ENCODE results near the gene ARID2. TPM values are rescaled to one million over a fixed set of nuclear protein-coding genes. Genes with fewer than 3 reads are reported as not detected.
A peak's percentile ranks its signal among the peaks of the same experiment; 100 is the strongest.

ARID2 gene
- total RNA-seq, result 10 to 100 TPM; 31.0 to 32.0 TPM
- long read RNA-seq, full-length matches to known transcripts, result 1 of 11 reads
- long read RNA-seq, partial matches to known transcripts, result 9 of 11 reads
- long read RNA-seq, other reads (novel, unspliced or antisense), result 1 of 11 reads

GRCh38 chr12:45729233-45730083 lies at the start of gene ARID2:
ARID2 (plus strand) TSS chr12:45729706; CDS start chr12:45729837, 131 bp downstream.
- ATAC-seq (peak; percentile 13), DNase-seq (peak; percentile 60 to 78)
- intact Hi-C loops (cut with DNase I, micrococcal nuclease), result no loop called here

- ATAC-seq (no peak), DNase-seq (no peak)
- intact Hi-C loops (cut with DNase I, micrococcal nuclease), result no loop called here
Measured at GRCh38 chr12:45680362-45680761, 49.1 kb upstream of the ARID2 start.

- intact Hi-C loops (cut with DNase I, micrococcal nuclease), result no loop called here
- ATAC-seq (no peak), DNase-seq (no peak)
Measured at GRCh38 chr12:45681465-45681864, 48.0 kb upstream of the ARID2 start.

GRCh38 chr12:45685680-45686079 lies 43.8 kb upstream of the ARID2 start:
- intact Hi-C loops (cut with DNase I, micrococcal nuclease), result no loop called here
- DNase-seq, result no peak
- no peak for ATAC-seq

GRCh38 chr12:45687081-45688015 lies 42.2 kb upstream of the ARID2 start:
- DNase-seq (no peak), ATAC-seq (no peak)
- intact Hi-C loops (cut with DNase I, micrococcal nuclease), result no loop called here

- no peak for ATAC-seq
- no peak for DNase-seq
- intact Hi-C loops (cut with DNase I, micrococcal nuclease), result no loop called here
Measured at GRCh38 chr12:45688183-45688582, 41.3 kb upstream of the ARID2 start.

- intact Hi-C loops (cut with DNase I, micrococcal nuclease), result no loop called here
- DNase-seq (no peak), ATAC-seq (no peak)
Measured at GRCh38 chr12:45695035-45695434, 34.5 kb upstream of the ARID2 start.

GRCh38 chr12:45695606-45696005 lies 33.9 kb upstream of the ARID2 start:
- intact Hi-C loops (cut with DNase I, micrococcal nuclease), result no loop called here
- ATAC-seq (no peak), DNase-seq (no peak)

- DNase-seq (no peak), ATAC-seq (no peak)
- intact Hi-C loops (cut with DNase I, micrococcal nuclease), result no loop called here
Measured at GRCh38 chr12:45696049-45696448, 33.5 kb upstream of the ARID2 start.

- DNase-seq (no peak), ATAC-seq (no peak)
- intact Hi-C loops (cut with DNase I, micrococcal nuclease), result no loop called here
Measured at GRCh38 chr12:45697371-45697770, 32.1 kb upstream of the ARID2 start.

GRCh38 chr12:45701296-45701695 lies 28.2 kb upstream of the ARID2 start:
- DNase-seq (no peak), ATAC-seq (no peak)
- intact Hi-C loops (cut with DNase I, micrococcal nuclease), result no loop called here

- no peak for DNase-seq
- no peak for ATAC-seq
- intact Hi-C loops (cut with DNase I, micrococcal nuclease), result no loop called here
Measured at GRCh38 chr12:45703942-45704341, 25.6 kb upstream of the ARID2 start.

GRCh38 chr12:45704968-45705367 lies 24.5 kb upstream of the ARID2 start:
- DNase-seq, result no peak
- no peak for ATAC-seq
- intact Hi-C loops (cut with DNase I, micrococcal nuclease), result no loop called here

GRCh38 chr12:45705404-45705803 lies 24.1 kb upstream of the ARID2 start:
- intact Hi-C loops (cut with DNase I, micrococcal nuclease), result no loop called here
- ATAC-seq, result no peak
- no peak for DNase-seq

- no peak for DNase-seq
- intact Hi-C loops (cut with DNase I, micrococcal nuclease), result no loop called here
- ATAC-seq, result no peak
Measured at GRCh38 chr12:45707241-45707857, 22.2 kb upstream of the ARID2 start.

- peak; percentile 44 for ATAC-seq
- intact Hi-C loops (cut with DNase I, micrococcal nuclease), result no loop called here
Measured at GRCh38 chr12:45708363-45708762, 21.1 kb upstream of the ARID2 start.

GRCh38 chr12:45708901-45709300 lies 20.6 kb upstream of the ARID2 start:
- DNase-seq (no peak), ATAC-seq (no peak)
- intact Hi-C loops (cut with DNase I, micrococcal nuclease), result no loop called here

More at GRCh38 chr12:45708363-45708762, 21.1 kb upstream of the ARID2 start:
- DNase-seq, result no peak

- ATAC-seq, result no peak
- intact Hi-C loops (cut with DNase I, micrococcal nuclease), result no loop called here
Measured at GRCh38 chr12:45712319-45712718, 17.2 kb upstream of the ARID2 start.

GRCh38 chr12:45713078-45713477 lies 16.4 kb upstream of the ARID2 start:
- intact Hi-C loops (cut with DNase I, micrococcal nuclease), result no loop called here
- ATAC-seq, result no peak
- no peak for DNase-seq

More at GRCh38 chr12:45712319-45712718, 17.2 kb upstream of the ARID2 start:
- no peak for DNase-seq

All from left colon (tissue), 2 donors.